ENCODE measurements around the gene IGF2R. TPM values are rescaled to one million over a fixed set of nuclear protein-coding genes. Genes with fewer than 3 reads are reported as not detected.

Gene IGF2R
- total RNA-seq, 1 donor from 2014 or later = 156 TPM

GRCh38 chr6:160093946-160094345 is 125.1 kb downstream of the IGF2R start:
- no peaks in the 10 kb centered on the region for H3K27me3 ChIP-seq (ENCODE audit: low read depth)
- no peak for ATAC-seq
- no peak for DNase-seq
- intact Hi-C loops (cut with DNase I) = no loop called here
- no peak for TF ChIP-seq CTCF (IDR thresholded peaks at IDR 0.05)
- peaks cover 97% of the 10 kb centered on the region for H3K36me3 ChIP-seq
- H3K4me3 ChIP-seq = no peak overlapping the region
- no peaks in the 10 kb centered on the region for H3K9me3 ChIP-seq
- no peak overlapping the region for H3K27ac ChIP-seq
- no peaks in the 10 kb centered on the region for H3K4me1 ChIP-seq

GRCh38 chr6:160095146-160095845 is 126.4 kb downstream of the IGF2R start:
- H3K36me3 ChIP-seq = peaks cover 94% of the 10 kb centered on the region
- no peak for TF ChIP-seq CTCF (IDR thresholded peaks at IDR 0.05)

GRCh38 chr6:160101277-160102205 is 132.7 kb downstream of the IGF2R start:
- Histone ChIP-seq H3K4me1 (peaks cover 16% of the 10 kb centered on the region), H3K36me3 (peaks cover 87% of the 10 kb centered on the region), H3K4me3 (no peak overlapping the region), H3K27ac (no peak overlapping the region), H3K27me3 (ENCODE audit: low read depth) (no peaks in the 10 kb centered on the region), H3K9me3 (no peaks in the 10 kb centered on the region)
- intact Hi-C loops (cut with DNase I) = no loop called here
- no peak for TF ChIP-seq CTCF (IDR thresholded peaks at IDR 0.05)
- ATAC-seq (peak; percentile 21 to 31), DNase-seq (no peak)

More at GRCh38 chr6:160095146-160095845, 126.4 kb downstream of the IGF2R start:
- DNase-seq = no peak
- Histone ChIP-seq H3K4me3 (no peak overlapping the region), H3K4me1 (peaks cover 4% of the 10 kb centered on the region), H3K27me3 (ENCODE audit: low read depth) (no peaks in the 10 kb centered on the region), H3K9me3 (no peaks in the 10 kb centered on the region), H3K27ac (no peak overlapping the region)
- intact Hi-C loops (cut with DNase I) = no loop called here
- no peak for ATAC-seq

- TF ChIP-seq CTCF (IDR thresholded peaks at IDR 0.05) = no peak
- ATAC-seq = no peak
- DNase-seq = no peak
- Histone ChIP-seq H3K27me3 (ENCODE audit: low read depth) (no peaks in the 10 kb centered on the region), H3K4me1 (peaks cover 16% of the 10 kb centered on the region), H3K4me3 (no peak overlapping the region), H3K36me3 (peaks cover 87% of the 10 kb centered on the region), H3K27ac (no peak overlapping the region), H3K9me3 (no peaks in the 10 kb centered on the region)
- intact Hi-C loops (cut with DNase I) = no loop called here
These were observed 133.5 kb downstream of the IGF2R start for GRCh38 chr6:160102399-160102798.

- H3K4me1 ChIP-seq = peaks cover 16% of the 10 kb centered on the region
- ATAC-seq (peak in 1 of 2 donors; percentile 21), DNase-seq (no peak)
- H3K36me3 ChIP-seq = peaks cover 85% of the 10 kb centered on the region
- intact Hi-C loops (cut with DNase I) = no loop called here
- H3K9me3 ChIP-seq = no peaks in the 10 kb centered on the region
- H3K27ac ChIP-seq = no peak overlapping the region
- no peaks in the 10 kb centered on the region for H3K27me3 ChIP-seq (ENCODE audit: low read depth)
- TF ChIP-seq CTCF (IDR thresholded peaks at IDR 0.05) = no peak
- no peak overlapping the region for H3K4me3 ChIP-seq
These were observed 134.3 kb downstream of the IGF2R start for GRCh38 chr6:160102956-160103824.
